B cell (primary cell): Measurements from ENCODE around the gene JPH3. TPM values are rescaled to one million over a fixed set of nuclear protein-coding genes. Genes with fewer than 3 reads are reported as not detected.

ENCODE experiments used
- ATAC-seq: fragments of 200-7000 bp; cut with Tn5 transposase; one replicate; pipeline ENCODE4 v1.10.0; 2021; ENCODE audit warnings: low read depth, mild to moderate bottlenecking, moderate number of reproducible peaks, moderate library complexity
- CTCF ChIA-PET: fragments of 350-600 bp; sonication (Branson Sonifier 250); formaldehyde crosslinking; loops from one replicate; lab custom pipeline; 2021; ENCODE audit warnings: antibody characterized with exemption, inconsistent platforms; lab: Charles Lee
- POLR2A ChIA-PET: fragments of 350-600 bp; sonication (Branson Sonifier 250); formaldehyde crosslinking; loops from one replicate; lab custom pipeline; 2021; ENCODE audit warnings: antibody characterized with exemption; lab: Charles Lee
- DNase-seq: peaks from one replicate; pipeline ENCODE4 v3.0.0; 2013
- H2AFZ ChIP-seq: 2 replicates; pipeline ENCODE4 v1.6.1; 2012; ENCODE audit warnings: mild to moderate bottlenecking, low read depth, low read length; ENCODE audit not compliant: insufficient read depth, poor library complexity, severe bottlenecking
- H3K27ac ChIP-seq, 2 donors: 1 replicate in 1 of 2; 2 replicates in 1 of 2; pipeline ENCODE4 v1.5.1; 2012 to 2013; ENCODE audit warnings: low read length in 2 of 2, mild to moderate bottlenecking in 2 of 2, moderate library complexity in 1 of 2
- H3K27me3 ChIP-seq, 4 experiments: fragments of 200-600 bp in 1 of 4; sonication (generic) in 1 of 4; replicated peaks in 1 of 4; 1 replicate in 2 of 4; 2 replicates in 2 of 4; pipeline versions ENCODE4 v1.6.1 to v1.7.0; 2013 to 2016; ENCODE audit warnings: low read length in 3 of 4, mild to moderate bottlenecking in 2 of 4, mixed read lengths in 1 of 4, moderate library complexity in 1 of 4; ENCODE audit not compliant: insufficient read depth in 4 of 4, control insufficient read depth in 3 of 4; ENCODE audit errors: control extremely low read depth in 1 of 4
- H3K36me3 ChIP-seq, 2 experiments: replicated peaks in 1 of 2; 1 replicate in 1 of 2; 2 replicates in 1 of 2; pipeline versions ENCODE4 v1.6.1 to v1.7.1; 2013; ENCODE audit warnings: low read length in 1 of 2; ENCODE audit not compliant: insufficient read depth in 2 of 2, control insufficient read depth in 1 of 2; ENCODE audit errors: control extremely low read depth in 1 of 2, extremely low read depth in 1 of 2
- H3K4me1 ChIP-seq, 2 donors: fragments of 200-600 bp in 1 of 2; sonication (generic) in 1 of 2; 1 replicate in 1 of 2; 2 replicates in 1 of 2; pipeline versions ENCODE4 v1.5.1 to v1.6.1; 2013 to 2017; ENCODE audit warnings: low read length in 2 of 2; ENCODE audit not compliant: control insufficient read depth in 2 of 2, insufficient read depth in 2 of 2
- H3K4me2 ChIP-seq: replicated peaks from 2 replicates; pipeline ENCODE3; 2012; ENCODE audit warnings: mild to moderate bottlenecking, low read depth, low read length; ENCODE audit not compliant: poor library complexity, severe bottlenecking
- H3K4me3 ChIP-seq, 5 experiments: fragments of 200-600 bp in 1 of 5; sonication (generic) in 1 of 5; 1 replicate in 3 of 5; 2 replicates in 2 of 5; pipeline versions ENCODE4 v1.5.1 to v1.7.0; 2011 to 2016; ENCODE audit warnings: low read length in 4 of 5, mild to moderate bottlenecking in 4 of 5, low read depth in 2 of 5, control low read depth in 1 of 5, moderate library complexity in 1 of 5; ENCODE audit not compliant: insufficient read depth in 1 of 5; ENCODE audit errors: control extremely low read depth in 1 of 5, extremely low read depth in 1 of 5
- H3K79me2 ChIP-seq: fragments of 200-600 bp; sonication (generic); one replicate; pipeline ENCODE4 v1.6.0; 2016; ENCODE audit warnings: low read length; ENCODE audit not compliant: control insufficient read depth, insufficient read depth
- H3K9ac ChIP-seq: fragments of 200-600 bp; sonication (generic); 2 replicates; pipeline ENCODE4 v1.6.1; 2017; ENCODE audit warnings: mild to moderate bottlenecking, low read length, moderate library complexity
- H3K9me3 ChIP-seq, 3 donors: one replicate each; pipeline versions ENCODE4 v1.6.1 to v1.7.1; 2013; ENCODE audit warnings: low read length in 2 of 3; ENCODE audit not compliant: control insufficient read depth in 2 of 3, insufficient read depth in 1 of 3; ENCODE audit errors: control extremely low read depth in 1 of 3
- H4K20me1 ChIP-seq: 2 replicates; pipeline ENCODE4 v1.6.0; 2012; ENCODE audit warnings: mild to moderate bottlenecking, low read length; ENCODE audit not compliant: insufficient read depth, control insufficient read depth, poor library complexity, severe bottlenecking
- H3K27ac Mint-ChIP-seq: one replicate; pipeline ENCODE4 v1.8.0; 2021; ENCODE audit warnings: mixed read lengths
- H3K27me3 Mint-ChIP-seq: one replicate; pipeline ENCODE4 v1.8.0; 2021; ENCODE audit warnings: mixed read lengths
- H3K4me1 Mint-ChIP-seq: one replicate; pipeline ENCODE4 v1.8.0; 2021; ENCODE audit warnings: mixed read lengths
- H3K4me3 Mint-ChIP-seq: one replicate; pipeline ENCODE4 v1.8.0; 2021; ENCODE audit warnings: mixed read lengths
- H3K9me3 Mint-ChIP-seq: one replicate; pipeline ENCODE4 v1.8.0; 2022; ENCODE audit warnings: mixed read lengths; ENCODE audit not compliant: insufficient read depth
- CTCF ChIP-seq: fragments of 200-600 bp; IDR thresholded peaks from one replicate; pipeline ENCODE4 v1.8.0; 2022; ENCODE audit warnings: antibody characterized with exemption, mild to moderate bottlenecking
- EZH2 ChIP-seq: IDR thresholded peaks from 2 replicates; pipeline ENCODE4 v1.6.1; 2012; ENCODE audit warnings: borderline replicate concordance, low read depth, mild to moderate bottlenecking, moderate library complexity, low read length; ENCODE audit not compliant: insufficient read depth, poor library complexity, severe bottlenecking
- WGBS: methylation state at CpG from one replicate; pipeline ENCODE4 v1.1.5; 2013; ENCODE audit warnings: missing lambda C conversion rate; ENCODE audit not compliant: insufficient coverage; 5-methylcytosine and 5-hydroxymethylcytosine counted together
- intact Hi-C: fragments of 100-400 bp; cut with micrococcal nuclease; formaldehyde crosslinking; loops from one replicate; pipeline ENCODE4 v1.10.0; 2022
- polyA plus RNA-seq: library from polyadenylated mRNA; depleted of rRNA; stranded (reverse); fragments of >200 nt; gene quantifications from 2 replicates; pipeline ENCODE4 v1.2.3, GENCODE V29; 2012
- total RNA-seq, 2 donors: library from RNA; stranded (reverse); fragments of 120-200 nt in 1 of 2; gene quantifications; 1 replicate in 1 of 2; 2 replicates in 1 of 2; pipeline versions ENCODE4 v1.2.3 to v1.2.4, GENCODE V29; 2013 to 2022

The JPH3 gene
- total and polyA plus RNA-seq, 2 donors (not counting 1 experiment from before 2014, with no cell fraction given): not detected

- H3K27me3 Mint-ChIP-seq: peaks cover 14% of the 10 kb centered on the region
- no peaks in the 10 kb centered on the region for H3K36me3 ChIP-seq
- no peak overlapping the region for H3K9ac ChIP-seq
- H3K4me1 Mint-ChIP-seq: no peaks in the 10 kb centered on the region
- H3K27ac Mint-ChIP-seq: no peak overlapping the region
- H3K4me3 Mint-ChIP-seq: no peak overlapping the region
- no peak for TF ChIP-seq CTCF
- TF ChIP-seq EZH2: no peak
- H4K20me1 ChIP-seq: no peaks in the 10 kb centered on the region
- H3K9me3 ChIP-seq: no peaks in the 10 kb centered on the region
- POLR2A ChIA-PET: no interaction called here
- H3K4me3 ChIP-seq: no peak overlapping the region
- H3K79me2 ChIP-seq: no peaks in the 10 kb centered on the region
- ATAC-seq (no peak), DNase-seq (no peak)
- H3K27ac ChIP-seq: no peak overlapping the region
- CTCF ChIA-PET: no interaction called here
- 50% methylated on average over 5 of the region's 5 CpGs for WGBS
- no peak overlapping the region for H3K4me2 ChIP-seq
- no peaks in the 10 kb centered on the region for H3K4me1 ChIP-seq
- intact Hi-C loops: no loop called here
- H3K27me3 ChIP-seq: no peaks in the 10 kb centered on the region
- no peak overlapping the region for H2AFZ ChIP-seq
- no peaks in the 10 kb centered on the region for H3K9me3 Mint-ChIP-seq
Measured at GRCh38 chr16:87620201-87620495, 17.8 kb downstream of the JPH3 start.

- no peaks in the 10 kb centered on the region for H3K9me3 ChIP-seq
- no peak overlapping the region for H3K4me2 ChIP-seq
- POLR2A ChIA-PET: no interaction called here
- H3K4me3 Mint-ChIP-seq: no peak overlapping the region
- H3K9ac ChIP-seq: no peak overlapping the region
- H3K79me2 ChIP-seq: no peaks in the 10 kb centered on the region
- ATAC-seq (no peak), DNase-seq (no peak)
- H3K4me1 ChIP-seq: no peaks in the 10 kb centered on the region
- no peaks in the 10 kb centered on the region for H3K27me3 ChIP-seq
- TF ChIP-seq CTCF: no peak
- no peak for TF ChIP-seq EZH2
- no peak overlapping the region for H2AFZ ChIP-seq
- H3K4me3 ChIP-seq: no peak overlapping the region
- no peaks in the 10 kb centered on the region for H3K36me3 ChIP-seq
- H3K9me3 Mint-ChIP-seq: no peaks in the 10 kb centered on the region
- H3K27ac ChIP-seq: no peak overlapping the region
- CTCF ChIA-PET: no interaction called here
- H3K27me3 Mint-ChIP-seq: peaks cover 11% of the 10 kb centered on the region
- 80% methylated on average over 8 of the region's 8 CpGs for WGBS
- H3K27ac Mint-ChIP-seq: no peak overlapping the region
- no peaks in the 10 kb centered on the region for H4K20me1 ChIP-seq
- intact Hi-C loops: no loop called here
- H3K4me1 Mint-ChIP-seq: no peaks in the 10 kb centered on the region
Measured at GRCh38 chr16:87621550-87621829, 19.2 kb downstream of the JPH3 start.
